ENCODE data around the gene ZNF296. TPM values are rescaled to one million over a fixed set of nuclear protein-coding genes. Genes with fewer than 3 reads are reported as not detected.
A peak's percentile ranks its signal among the peaks of the same experiment; 100 is the strongest.

The ZNF296 gene
- total and polyA plus RNA-seq, 2 of the 8 experiments (the other 6 are each of a cell fraction or from before 2014, with no cell fraction given) = 2.7 to 7.5 TPM

- TF ChIP-seq USF2 (IDR thresholded peaks at IDR 0.05; ENCODE audit: low read length) = no peak
- TF ChIP-seq SIRT6 (IDR thresholded peaks at IDR 0.05; ENCODE audit: low read length) = no peak
- TF ChIP-seq EP300 (IDR thresholded peaks at IDR 0.05; ENCODE audit: borderline replicate concordance in 1 of 2, low read depth in 2 of 2, low read length in 2 of 2) = no peak
- TF ChIP-seq BCL11A (IDR thresholded peaks at IDR 0.05; ENCODE audit: low read depth in 2 of 2, low read length in 2 of 2) = no peak
- TF ChIP-seq RAD21 (IDR thresholded peaks at IDR 0.05 in 1 of 2, conservative IDR thresholded peaks at IDR 0.05 in 1 of 2; ENCODE audit: low read depth in 2 of 2, low read length in 2 of 2) = 0 out of 4 replicates have a peak, but pooled peaks of 1 of the 2 experiments have one; percentile 1
- TF ChIP-seq HDAC2 (IDR thresholded peaks at IDR 0.05; ENCODE audit: borderline replicate concordance in 1 of 2, low read depth in 2 of 2, low read length in 2 of 2) = peak; percentile 35 to 76; a peak in 2 of 4 replicates
- no peak for TF ChIP-seq KDM1A (IDR thresholded peaks at IDR 0.05; ENCODE audit: borderline replicate concordance, low read length)
- TF ChIP-seq E2F6 (IDR thresholded peaks at IDR 0.05) = no peak
- TF ChIP-seq POU5F1 (IDR thresholded peaks at IDR 0.05; ENCODE audit: low read depth, low read length) = no peak
- TF ChIP-seq MAX (IDR thresholded peaks at IDR 0.05) = no peak
- no peak for TF ChIP-seq KDM5A (IDR thresholded peaks at IDR 0.05; ENCODE audit: low read length)
- TF ChIP-seq SAP30 (IDR thresholded peaks at IDR 0.05; ENCODE audit: insufficient read depth, insufficient replicate concordance, low read length) = peak; percentile 71
- TF ChIP-seq CEBPB (IDR thresholded peaks at IDR 0.05; ENCODE audit: low read depth, low read length) = no peak
- no peak for TF ChIP-seq SRF (IDR thresholded peaks at IDR 0.05; ENCODE audit: low read depth, low read length)
- TF ChIP-seq SP4 (IDR thresholded peaks at IDR 0.05; ENCODE audit: low read length) = no peak
These were observed 813 bp downstream of the ZNF296 start (continued) for GRCh38 chr19:45075301-45076028.

Measured in H1 (cell line).